CD4-positive, alpha-beta memory T cell (primary cell): ENCODE data around the gene NCOA7. TPM values are rescaled to one million over a fixed set of nuclear protein-coding genes. Genes with fewer than 3 reads are reported as not detected.

Experiments
- CTCF ChIA-PET: fragments of 350-600 bp; sonication (Branson Sonifier 250); formaldehyde crosslinking; loops from one replicate; lab custom pipeline; 2021; ENCODE audit warnings: inconsistent platforms; ENCODE audit not compliant: partially characterized antibody; lab: Charles Lee
- POLR2A ChIA-PET: fragments of 350-600 bp; sonication (Branson Sonifier 250); formaldehyde crosslinking; loops from one replicate; lab custom pipeline; 2021; ENCODE audit not compliant: partially characterized antibody; lab: Charles Lee
- DNase-seq, 5 donors: peaks; one replicate each; pipeline versions ENCODE4 v3.0.0 to v3.0.0-alpha.2; 2020 to 2022; ENCODE audit warnings: mixed read lengths in 1 of 5
- H3K27ac ChIP-seq: one replicate; pipeline ENCODE4 v1.7.0; 2013; ENCODE audit warnings: low read depth, low read length
- H3K27me3 ChIP-seq: 2 replicates; pipeline ENCODE4 v1.7.0; 2013; ENCODE audit warnings: mild to moderate bottlenecking, low read length, moderate library complexity; ENCODE audit not compliant: insufficient read depth
- H3K36me3 ChIP-seq: 2 replicates; pipeline ENCODE4 v1.7.0; 2013; ENCODE audit warnings: mild to moderate bottlenecking, low read length, moderate library complexity; ENCODE audit not compliant: insufficient read depth
- H3K4me1 ChIP-seq: 2 replicates; pipeline ENCODE4 v1.7.0; 2013; ENCODE audit warnings: mild to moderate bottlenecking, low read length, moderate library complexity; ENCODE audit not compliant: insufficient read depth
- H3K4me3 ChIP-seq, 2 donors: one replicate each; pipeline ENCODE4 v1.7.0; 2013; ENCODE audit warnings: low read length in 2 of 2, mild to moderate bottlenecking in 1 of 2
- H3K9me3 ChIP-seq, 2 donors: one replicate each; pipeline ENCODE4 v1.7.0; 2013; ENCODE audit warnings: low read length in 2 of 2, control low read depth in 1 of 2; ENCODE audit not compliant: control insufficient read depth in 1 of 2
- H3K27ac Mint-ChIP-seq, 7 donors: one replicate each; pipeline ENCODE4 v1.8.0; 2020 to 2021; ENCODE audit warnings: mixed read lengths in 7 of 7, mild to moderate bottlenecking in 6 of 7, inconsistent platforms in 3 of 7, moderate library complexity in 3 of 7
- H3K27me3 Mint-ChIP-seq, 2 donors: one replicate each; pipeline ENCODE4 v1.8.0; 2020 to 2021; ENCODE audit warnings: mixed read lengths in 2 of 2
- H3K36me3 Mint-ChIP-seq, 2 donors: one replicate each; pipeline ENCODE4 v1.8.0; 2020 to 2021; ENCODE audit warnings: mixed read lengths in 2 of 2, inconsistent platforms in 1 of 2, mild to moderate bottlenecking in 1 of 2
- H3K4me1 Mint-ChIP-seq, 4 donors: one replicate each; pipeline ENCODE4 v1.8.0; 2020 to 2021; ENCODE audit warnings: mixed read lengths in 4 of 4, mild to moderate bottlenecking in 1 of 4
- H3K4me3 Mint-ChIP-seq, 8 donors: one replicate each; pipeline ENCODE4 v1.8.0; 2020 to 2021; ENCODE audit warnings: mixed read lengths in 8 of 8, mild to moderate bottlenecking in 7 of 8, moderate library complexity in 6 of 8, inconsistent platforms in 3 of 8
- H3K9me3 Mint-ChIP-seq, 8 donors: one replicate each; pipeline ENCODE4 v1.8.0; 2020 to 2021; ENCODE audit warnings: mixed read lengths in 8 of 8, mild to moderate bottlenecking in 5 of 8, inconsistent platforms in 3 of 8, moderate library complexity in 1 of 8
- intact Hi-C: fragments of 100-400 bp; cut with micrococcal nuclease; formaldehyde crosslinking; loops from one replicate; pipeline ENCODE4 v1.15.1; 2023
- polyA plus RNA-seq, 2 donors: library from polyadenylated mRNA; unstranded; fragments of 300-500 nt; fragmentation: Illumina TruSeq; gene quantifications; one replicate each; pipeline ENCODE4 v1.2.3, GENCODE V29; 2021
- total RNA-seq, 2 experiments: library from RNA; stranded (reverse); gene quantifications; one replicate each; pipeline ENCODE4 v1.2.3, GENCODE V29; 2021

NCOA7 gene
- total and polyA plus RNA-seq, 4 experiments from 2014 or later, result 16.9 to 75.1 (median 63.6) TPM

DNA sequence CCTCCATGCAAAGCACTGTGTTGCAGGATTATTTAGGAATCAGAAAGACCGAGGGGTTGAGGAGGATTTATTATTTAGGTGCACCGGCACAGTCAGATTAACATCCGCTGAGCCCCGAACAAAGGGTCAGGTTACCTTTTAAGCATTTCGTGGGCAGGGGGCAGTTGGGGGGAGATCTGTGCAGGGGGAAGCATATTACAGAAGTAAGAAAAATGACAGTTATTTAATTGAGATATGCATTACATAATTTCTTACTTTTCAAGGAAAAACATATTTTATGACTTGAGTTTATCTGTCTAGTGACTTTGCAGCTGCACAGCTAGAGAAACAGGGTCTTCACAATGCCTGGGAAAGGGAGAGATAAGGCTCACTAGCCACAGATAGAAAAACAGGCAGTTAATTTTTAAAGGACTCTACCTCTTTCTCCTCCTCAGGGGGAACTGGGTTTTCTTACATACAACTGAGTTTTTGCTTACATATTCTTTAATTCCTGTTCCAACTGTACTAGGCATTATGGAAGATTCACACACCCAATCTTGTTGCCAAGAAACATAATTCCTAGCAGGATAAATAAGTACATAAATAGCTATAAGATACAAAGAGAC is 164.1 kb downstream of the NCOA7 start:
- intact Hi-C loops, result no loop called here
- H3K27me3 Mint-ChIP-seq, result peaks cover 0 to 3% of the 10 kb centered on the region in 2 donors
- no peak overlapping the region for H3K27ac ChIP-seq
- H3K36me3 Mint-ChIP-seq, result peaks cover 0 to 2% of the 10 kb centered on the region in 2 donors
- peak overlapping the region in 3 of 8 donors; percentile 17 to 62 (median 36) for H3K4me3 Mint-ChIP-seq
- no peaks in the 10 kb centered on the region for H3K27me3 ChIP-seq
- ChIA-PET CTCF (interaction anchor here (1.0 to 8.2 kb wide), 9 partner anchors 9 to 176 kb away, joined by 3 to 118 read pairs (median 31); partner anchors contain the start of gene NCOA7), POLR2A (interaction anchor here (7.3 kb wide), 1 partner anchor 165 kb away, joined by 133 read pairs; the partner anchor contains the start of gene NCOA7)
- peaks cover 33% of the 10 kb centered on the region for H3K4me1 ChIP-seq
- no peak overlapping the region for H3K4me3 ChIP-seq
- peaks cover 0 to 11% (median 3%) of the 10 kb centered on the region in 4 donors for H3K4me1 Mint-ChIP-seq
- DNase-seq, result no peak
- H3K27ac Mint-ChIP-seq, result peak overlapping the region in 4 of 7 donors; percentile 53 to 81 (median 66)
- H3K9me3 Mint-ChIP-seq, result no peaks in the 10 kb centered on the region
- H3K36me3 ChIP-seq, result no peaks in the 10 kb centered on the region
- H3K9me3 ChIP-seq, result no peaks in the 10 kb centered on the region

DNA sequence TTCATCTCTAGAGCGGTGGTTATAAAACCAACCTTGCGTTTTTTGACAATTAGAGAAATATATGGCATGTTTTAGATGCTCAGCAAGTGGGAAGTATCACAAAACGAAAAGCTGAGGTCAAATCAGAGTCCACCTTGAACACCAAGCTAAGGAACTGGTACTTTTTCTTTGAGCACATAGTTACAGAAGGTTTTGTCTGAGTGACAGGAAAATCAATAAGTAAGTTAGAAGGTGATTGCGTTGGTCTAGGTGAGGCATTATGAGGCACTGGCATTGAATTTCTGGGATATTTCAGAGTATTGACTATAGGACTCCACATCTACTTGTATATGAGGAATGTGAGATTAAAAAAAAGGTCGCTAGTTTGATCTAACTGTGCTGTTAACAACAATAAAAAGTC is 165.2 kb downstream of the NCOA7 start:
- Mint-ChIP-seq H3K4me3 (peak overlapping the region in 2 of 8 donors; percentile 66 to 67), H3K9me3 (no peaks in the 10 kb centered on the region), H3K27me3 (peaks cover 0 to 1% of the 10 kb centered on the region in 2 donors), H3K27ac (no peak overlapping the region), H3K36me3 (peaks cover 0 to 4% of the 10 kb centered on the region in 2 donors), H3K4me1 (peaks cover 3 to 17% (median 3%) of the 10 kb centered on the region in 4 donors)
- intact Hi-C loops, result loop anchor here (1.0 to 2.0 kb wide), 7 partner anchors 30 to 1311 kb away; partner anchors contain the start of gene TRMT11
- no peak for DNase-seq
- ChIA-PET CTCF (interaction anchor here (0.6 to 8.2 kb wide), 59 partner anchors 9 to 1561 kb away, joined by 3 to 118 read pairs (median 6); partner anchors contain the start of genes HDDC2, HEY2, NCOA7 and TRMT11), POLR2A (interaction anchor here (0.6 to 7.3 kb wide), 25 partner anchors 8 to 654 kb away, joined by 3 to 133 read pairs (median 4); partner anchors contain the start of genes HDDC2, NCOA7 and TRMT11)
- Histone ChIP-seq H3K27me3 (no peaks in the 10 kb centered on the region), H3K27ac (peak overlapping the region; percentile 95), H3K4me1 (peaks cover 39% of the 10 kb centered on the region), H3K9me3 (no peaks in the 10 kb centered on the region), H3K4me3 (peak overlapping the region in 1 of 2 donors; percentile 94), H3K36me3 (no peaks in the 10 kb centered on the region)

DNA sequence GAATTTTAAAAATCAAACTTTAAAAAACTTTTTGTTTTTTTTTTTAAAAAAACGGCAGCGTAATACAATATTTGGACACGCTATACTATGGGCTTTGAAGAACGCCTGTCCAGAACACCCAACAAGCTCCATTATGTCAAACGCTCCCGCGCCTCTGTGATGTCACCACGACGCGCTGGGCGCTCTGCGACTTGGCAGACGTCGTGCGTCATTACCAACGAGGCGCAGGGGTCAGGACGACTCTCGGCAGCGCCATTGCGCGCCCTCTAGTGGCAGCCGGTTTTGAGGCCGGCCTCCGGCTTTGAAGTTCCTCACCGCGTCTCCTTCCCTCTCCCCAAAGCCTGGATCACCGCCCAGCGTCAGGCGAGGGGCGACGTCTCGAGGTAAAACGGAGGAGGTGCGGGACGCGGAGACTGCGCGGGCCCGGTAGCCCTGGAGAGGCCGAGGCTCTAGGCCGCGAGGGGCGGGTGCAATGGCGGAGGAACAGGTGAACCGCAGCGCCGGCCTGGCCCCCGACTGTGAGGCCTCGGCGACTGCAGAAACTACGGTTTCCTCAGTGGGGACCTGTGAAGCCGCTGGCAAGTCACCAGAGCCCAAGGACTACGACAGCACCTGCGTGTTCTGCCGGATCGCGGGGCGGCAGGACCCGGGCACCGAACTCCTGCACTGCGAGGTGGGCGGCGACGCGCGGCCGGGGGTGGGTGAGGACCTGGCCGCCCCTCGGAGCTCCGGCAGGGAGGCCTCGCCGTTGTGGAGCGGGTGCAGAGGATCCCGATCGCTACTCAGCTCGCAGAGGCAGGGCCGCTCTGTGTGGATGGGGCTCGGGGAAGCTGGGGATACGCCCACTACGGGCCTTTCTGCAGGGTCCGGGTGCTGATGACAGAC is 166.0 kb downstream of the NCOA7 start, which contains the start of gene HINT3:
Gene HINT3, plus strand, starts transcription at position 265 of the 885 bp plus-strand sequence. Its CDS starts 208 bp downstream, at position 473.
- peak within 1 kb of the TSS; percentile 60 to 94 for H3K4me3 ChIP-seq
- ChIA-PET POLR2A (interaction anchor here (0.6 to 7.3 kb wide), 28 partner anchors 9 to 655 kb away, joined by 3 to 133 read pairs (median 4); partner anchors contain the start of genes HDDC2, NCOA7 and TRMT11), CTCF (interaction anchor here (0.6 to 8.2 kb wide), 64 partner anchors 8 to 1560 kb away, joined by 3 to 118 read pairs (median 6); partner anchors contain the start of genes HDDC2, HEY2, NCOA7 and TRMT11)
- H3K27ac ChIP-seq, result peak within 1 kb of the TSS; percentile 95
- H3K36me3 ChIP-seq, result no peaks in the 10 kb centered on the region
- Mint-ChIP-seq H3K27me3 (no peaks in the 10 kb centered on the region), H3K36me3 (peaks cover 0 to 10% of the 10 kb centered on the region in 2 donors), H3K4me3 (peak within 1 kb of the TSS in 2 of 8 donors; percentile 66 to 67), H3K4me1 (peaks cover 3 to 25% (median 7%) of the 10 kb centered on the region in 4 donors), H3K27ac (no peak within 1 kb of the TSS), H3K9me3 (no peaks in the 10 kb centered on the region)
- intact Hi-C loops, result loop anchor here (1.0 to 2.0 kb wide), 7 partner anchors 30 to 1311 kb away; partner anchors contain the start of gene TRMT11
- no peaks in the 10 kb centered on the region for H3K27me3 ChIP-seq
- peak; percentile 96 to 98 (median 97) for DNase-seq
- H3K4me1 ChIP-seq, result peaks cover 44% of the 10 kb centered on the region
- H3K9me3 ChIP-seq, result no peaks in the 10 kb centered on the region

DNA sequence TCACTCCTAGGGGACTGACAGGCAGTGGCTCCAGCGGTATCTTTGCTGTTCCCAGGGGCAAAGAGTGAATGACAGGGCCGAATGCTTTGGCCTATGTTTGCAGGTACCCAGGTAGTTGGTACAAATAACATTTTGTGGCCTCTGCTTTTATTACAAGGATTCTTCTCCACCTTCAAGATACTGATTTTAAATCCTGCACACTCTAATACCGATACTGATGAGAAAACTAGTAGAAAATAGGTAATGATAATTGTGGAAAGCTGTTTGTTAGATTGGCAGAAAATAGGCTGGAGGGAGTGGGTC is 166.6 kb downstream of the NCOA7 start:
- Histone ChIP-seq H3K9me3 (no peaks in the 10 kb centered on the region), H3K27me3 (no peaks in the 10 kb centered on the region), H3K27ac (peak overlapping the region; percentile 95), H3K4me3 (peak overlapping the region; percentile 60 to 94), H3K36me3 (no peaks in the 10 kb centered on the region), H3K4me1 (peaks cover 44% of the 10 kb centered on the region)
- H3K27me3 Mint-ChIP-seq, result no peaks in the 10 kb centered on the region
- POLR2A ChIA-PET, result interaction anchor here (0.6 to 7.3 kb wide), 10 partner anchors 17 to 655 kb away, joined by 3 to 133 read pairs (median 6); partner anchors contain the start of genes HDDC2, NCOA7 and TRMT11
- peaks cover 0 to 12% of the 10 kb centered on the region in 2 donors for H3K36me3 Mint-ChIP-seq
- DNase-seq, result no peak
- CTCF ChIA-PET, result interaction anchor here (0.7 to 8.2 kb wide), 30 partner anchors 8 to 1559 kb away, joined by 3 to 118 read pairs (median 10); partner anchors contain the start of genes HDDC2, NCOA7 and TRMT11
- no peaks in the 10 kb centered on the region for H3K9me3 Mint-ChIP-seq
- intact Hi-C loops, result loop anchor here (2.0 kb wide), 2 partner anchors 39 to 655 kb away; no protein-coding TSS in a partner anchor
- H3K27ac Mint-ChIP-seq, result no peak overlapping the region
- peaks cover 3 to 26% (median 8%) of the 10 kb centered on the region in 4 donors for H3K4me1 Mint-ChIP-seq
- H3K4me3 Mint-ChIP-seq, result no peak overlapping the region

DNA sequence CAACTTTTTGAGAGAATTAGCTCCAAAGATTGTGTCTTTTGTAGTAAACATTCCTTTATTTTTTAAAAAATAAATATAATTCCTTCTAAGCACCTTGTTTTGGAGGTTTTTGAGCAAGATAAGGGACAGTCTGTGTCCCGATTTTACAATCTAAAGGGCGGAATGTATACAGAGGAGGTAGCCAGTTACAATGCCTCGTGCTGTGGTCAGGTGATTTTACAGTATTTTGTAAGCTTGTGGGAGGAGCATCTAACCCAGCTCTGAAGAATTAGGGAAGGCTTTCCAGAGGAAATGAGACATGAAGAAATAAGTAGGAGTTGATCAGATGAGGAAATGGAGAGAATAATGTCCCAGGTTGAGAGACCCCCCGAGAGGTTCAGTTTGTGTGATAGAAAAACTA is 167.1 kb downstream of the NCOA7 start:
- Histone ChIP-seq H3K27me3 (no peaks in the 10 kb centered on the region), H3K36me3 (no peaks in the 10 kb centered on the region), H3K4me1 (peaks cover 45% of the 10 kb centered on the region), H3K27ac (no peak overlapping the region), H3K4me3 (peak overlapping the region in 1 of 2 donors; percentile 60), H3K9me3 (no peaks in the 10 kb centered on the region)
- ChIA-PET CTCF (interaction anchor here (0.7 to 8.2 kb wide), 19 partner anchors 10 to 647 kb away, joined by 3 to 118 read pairs (median 11); partner anchors contain the start of genes NCOA7 and TRMT11), POLR2A (interaction anchor here (0.6 to 7.3 kb wide), 6 partner anchors 14 to 210 kb away, joined by 3 to 133 read pairs (median 25); partner anchors contain the start of genes NCOA7 and TRMT11)
- DNase-seq, result no peak
- Mint-ChIP-seq H3K9me3 (no peaks in the 10 kb centered on the region), H3K27ac (no peak overlapping the region), H3K4me1 (peaks cover 4 to 31% (median 12%) of the 10 kb centered on the region in 4 donors), H3K36me3 (peaks cover 2 to 12% of the 10 kb centered on the region in 2 donors), H3K27me3 (no peaks in the 10 kb centered on the region), H3K4me3 (no peak overlapping the region)
- intact Hi-C loops, result loop anchor here (2.0 kb wide), 2 partner anchors 39 to 655 kb away; no protein-coding TSS in a partner anchor

DNA sequence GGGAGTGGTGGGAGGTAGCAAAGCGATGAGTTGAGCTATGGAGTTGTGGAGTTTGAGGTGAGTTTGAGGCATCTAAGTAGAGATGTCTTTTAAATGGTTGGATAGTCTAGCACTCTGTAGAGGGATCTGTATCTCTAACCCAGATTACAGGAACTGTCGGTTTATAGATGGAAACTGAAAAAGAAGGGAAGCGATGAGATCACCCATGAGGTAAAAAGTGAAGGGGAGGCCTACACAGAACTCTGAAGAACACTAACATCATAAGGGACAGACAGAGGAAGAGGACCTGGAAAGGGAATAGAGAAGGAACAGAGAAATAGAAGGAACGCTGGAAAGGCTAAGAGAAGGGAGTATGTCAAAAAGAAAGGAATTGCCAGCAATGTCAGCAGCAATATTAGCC is 168.3 kb downstream of the NCOA7 start:
- Mint-ChIP-seq H3K27me3 (no peaks in the 10 kb centered on the region), H3K4me1 (peaks cover 15 to 34% (median 22%) of the 10 kb centered on the region in 4 donors), H3K4me3 (no peak overlapping the region), H3K27ac (no peak overlapping the region), H3K36me3 (peaks cover 4 to 12% of the 10 kb centered on the region in 2 donors), H3K9me3 (no peaks in the 10 kb centered on the region)
- DNase-seq, result no peak
- ChIA-PET CTCF (interaction anchor here (0.6 to 8.2 kb wide), 5 partner anchors 15 to 173 kb away, joined by 3 to 118 read pairs (median 25); partner anchors contain the start of genes NCOA7 and TRMT11), POLR2A (interaction anchor here (4.6 kb wide), 1 partner anchor 27 kb away, joined by 46 read pairs; the partner anchor contains the start of gene TRMT11)
- intact Hi-C loops, result no loop called here
- no peaks in the 10 kb centered on the region for H3K9me3 ChIP-seq
- no peaks in the 10 kb centered on the region for H3K27me3 ChIP-seq
- peaks cover 49% of the 10 kb centered on the region for H3K4me1 ChIP-seq
- H3K27ac ChIP-seq, result no peak overlapping the region
- H3K36me3 ChIP-seq, result no peaks in the 10 kb centered on the region
- H3K4me3 ChIP-seq, result no peak overlapping the region
